GM19397 (cell line): ENCODE results near the gene PRDM2.

ENCODE experiments used
- ATAC-seq: cut with Tn5 transposase; IDR thresholded peaks from one replicate; pipeline ENCODE4 v1.9.1; 2021; ENCODE audit warnings: mild to moderate bottlenecking, moderate library complexity; ENCODE audit not compliant: unreplicated experiment

PRDM2 gene

DNA sequence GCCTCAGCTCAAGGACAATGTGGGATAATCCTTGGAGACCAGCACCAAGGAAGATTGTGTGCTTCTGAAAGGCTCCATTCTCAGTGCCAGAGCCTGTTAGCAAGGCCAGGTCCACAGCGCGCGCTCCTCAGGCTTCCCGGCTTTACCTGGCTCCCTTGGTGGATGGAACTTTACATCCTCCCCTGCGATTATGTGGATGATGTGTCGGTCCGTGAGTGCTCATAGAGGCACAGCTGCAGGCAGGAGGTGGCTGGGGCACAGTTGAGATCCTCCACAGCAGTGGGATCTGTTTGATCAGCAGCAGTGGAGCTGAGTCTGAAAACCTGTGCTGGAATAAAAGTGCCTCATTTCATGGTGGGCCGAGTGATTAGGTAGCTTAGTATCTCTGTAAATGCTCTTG, 62.7 kb downstream of the PRDM2 start:
- ATAC-seq = no peak

DNA sequence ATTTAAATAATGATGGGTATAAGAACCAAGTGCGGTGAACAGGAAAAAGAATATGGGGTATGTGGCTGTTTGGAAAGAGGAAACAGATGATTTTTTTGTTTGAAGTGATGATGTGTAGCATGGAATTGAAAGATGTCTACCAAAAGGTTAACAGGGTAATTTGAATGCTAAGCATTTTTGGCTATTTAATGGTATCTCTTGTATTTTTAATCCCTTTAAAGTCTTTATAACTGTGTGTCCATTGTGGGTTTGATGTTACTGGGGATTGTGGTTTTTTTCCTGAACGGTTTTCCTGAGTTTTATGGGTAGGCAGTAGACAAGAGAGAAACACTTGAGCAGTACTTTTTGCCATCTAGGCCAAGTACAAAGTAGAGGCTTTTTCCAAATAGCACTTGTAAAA, 63.2 kb downstream of the PRDM2 start:
- no peak for ATAC-seq

DNA sequence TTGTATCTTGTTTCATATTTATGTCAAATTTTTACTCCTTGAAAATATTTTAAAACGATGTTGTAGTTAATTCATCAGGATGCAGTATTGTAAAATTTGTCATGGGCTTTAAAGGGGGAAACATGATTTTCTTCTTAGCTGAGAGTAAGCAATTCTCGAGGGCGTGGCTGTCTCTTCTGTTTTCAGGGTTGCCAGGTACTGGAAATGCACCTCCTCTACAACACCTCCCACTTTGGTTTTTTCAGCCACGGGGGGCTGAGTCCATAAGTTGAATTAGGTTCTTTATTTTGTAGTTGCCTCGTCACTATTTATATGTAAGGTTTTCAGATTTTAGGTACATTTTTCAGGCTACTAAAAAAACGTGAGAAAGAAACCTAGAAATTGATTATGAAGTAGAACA, 64.0 kb downstream of the PRDM2 start:
- ATAC-seq = no peak

DNA sequence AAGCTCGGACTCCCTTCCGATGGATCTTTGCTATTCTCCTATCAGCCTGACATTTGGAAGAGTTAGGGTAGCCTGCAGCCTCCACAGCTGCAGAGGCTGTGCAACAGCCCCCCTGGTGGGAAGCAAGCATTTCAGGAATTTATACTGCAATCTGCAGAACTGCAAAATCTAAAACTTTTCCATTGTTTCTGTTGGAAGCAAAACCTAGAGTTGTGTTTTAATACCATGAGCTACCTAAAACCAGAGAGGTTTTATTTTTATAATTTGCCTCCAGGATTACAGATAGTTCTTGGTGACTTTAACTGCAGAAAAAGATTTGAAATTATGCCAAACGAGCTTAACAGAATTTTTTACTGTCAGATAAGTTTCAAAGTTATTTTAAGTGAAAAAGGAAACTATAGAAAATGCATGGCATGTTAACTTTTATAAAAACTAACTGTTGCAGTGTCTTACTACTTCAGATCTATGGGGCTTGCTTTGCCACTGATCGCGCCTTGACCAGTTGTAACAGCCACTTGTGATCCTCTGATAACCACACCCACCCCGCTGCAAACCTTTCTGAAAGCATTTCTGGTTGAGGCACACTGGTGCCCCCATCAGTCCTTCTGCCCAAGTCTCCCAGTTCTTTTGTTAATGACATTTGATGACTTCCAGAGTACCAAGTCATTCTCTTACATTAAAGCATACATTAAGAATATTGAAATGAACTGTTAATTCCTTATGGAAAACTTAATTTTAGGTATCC, 64.8 kb downstream of the PRDM2 start:
- ATAC-seq = no peak

DNA sequence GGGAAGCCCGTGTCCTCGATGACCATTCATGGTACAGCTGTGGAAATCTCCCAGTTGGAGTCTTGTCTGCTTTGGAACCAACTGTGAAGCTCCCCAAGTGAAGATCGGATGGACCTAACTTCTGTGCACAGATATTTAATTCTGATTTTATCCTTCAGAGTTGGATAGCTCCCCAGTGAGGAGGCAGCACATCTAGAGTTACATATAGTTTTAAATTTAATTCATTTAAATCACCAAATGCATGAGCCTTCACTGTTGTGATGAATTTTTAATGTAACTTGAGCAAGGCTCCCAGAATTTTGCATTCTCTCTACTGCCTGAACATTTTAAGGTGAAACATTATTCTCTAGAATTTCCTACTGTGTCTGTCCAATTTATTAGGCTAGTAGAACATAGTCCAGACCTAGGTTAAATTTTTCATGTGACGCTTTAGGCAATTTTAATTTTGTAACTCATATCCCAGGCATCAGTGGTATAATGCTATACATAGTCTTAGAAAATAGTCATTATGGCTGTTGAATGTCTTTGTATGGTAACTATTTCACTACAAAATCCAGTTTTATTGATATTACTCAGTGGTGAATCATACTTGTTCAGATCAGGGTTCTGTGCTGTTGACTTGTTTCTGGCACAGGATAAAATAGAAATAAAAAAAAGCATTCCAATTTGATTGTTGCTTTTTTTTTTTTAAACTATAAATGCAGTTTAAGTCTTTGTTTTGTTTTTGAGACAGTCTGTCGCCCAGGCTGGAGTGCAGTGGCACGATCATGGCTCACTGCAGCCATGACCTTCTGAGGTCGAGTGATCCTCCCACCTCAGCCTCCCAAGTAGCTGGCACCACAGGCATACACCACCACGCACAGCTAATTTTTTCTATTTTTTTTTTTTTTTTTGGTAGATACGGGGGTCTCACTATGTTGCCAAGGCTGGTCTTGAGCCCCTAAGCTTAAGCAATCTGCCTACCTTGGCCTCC, 66.9 kb downstream of the PRDM2 start:
- ATAC-seq = no peak

DNA sequence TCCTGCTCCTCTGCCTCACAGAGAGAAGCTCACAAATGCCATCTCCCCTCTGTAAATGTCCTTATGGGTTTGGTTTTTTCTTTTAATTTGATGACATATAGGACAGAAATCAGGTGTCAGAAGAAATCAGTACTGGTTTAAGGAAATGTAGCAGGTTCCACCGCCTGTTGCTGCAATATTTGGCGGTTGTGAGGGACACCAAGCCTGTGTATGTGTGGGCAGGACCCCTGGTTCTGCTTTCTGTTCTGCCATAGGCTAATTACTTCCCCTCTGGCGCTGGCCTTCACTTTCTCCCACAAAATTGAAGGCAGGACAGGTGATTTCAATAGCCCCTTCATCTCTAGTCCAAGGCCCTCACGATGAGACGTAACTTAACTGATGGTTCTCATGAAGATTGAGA, 69.2 kb downstream of the PRDM2 start:
- no peak for ATAC-seq

DNA sequence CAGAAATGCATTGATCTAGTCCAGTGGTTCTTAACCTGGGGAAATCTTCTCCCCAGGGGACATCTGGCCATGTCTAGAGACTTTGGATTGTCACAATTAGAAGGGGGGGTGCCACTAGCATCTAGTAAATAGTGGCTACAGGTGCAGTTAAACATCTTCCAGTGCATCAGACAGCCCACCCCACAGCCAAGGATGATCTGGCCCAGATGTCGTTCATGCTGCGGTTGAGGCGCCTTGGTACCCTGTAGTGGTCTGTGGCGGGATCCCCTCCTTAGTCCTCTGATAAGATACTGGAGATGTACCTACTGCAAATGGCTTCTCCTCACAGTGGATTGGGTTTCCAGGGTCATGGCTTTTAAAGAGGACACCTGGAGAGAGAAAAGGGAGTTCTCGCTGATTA, 69.8 kb downstream of the PRDM2 start:
- ATAC-seq = no peak

DNA sequence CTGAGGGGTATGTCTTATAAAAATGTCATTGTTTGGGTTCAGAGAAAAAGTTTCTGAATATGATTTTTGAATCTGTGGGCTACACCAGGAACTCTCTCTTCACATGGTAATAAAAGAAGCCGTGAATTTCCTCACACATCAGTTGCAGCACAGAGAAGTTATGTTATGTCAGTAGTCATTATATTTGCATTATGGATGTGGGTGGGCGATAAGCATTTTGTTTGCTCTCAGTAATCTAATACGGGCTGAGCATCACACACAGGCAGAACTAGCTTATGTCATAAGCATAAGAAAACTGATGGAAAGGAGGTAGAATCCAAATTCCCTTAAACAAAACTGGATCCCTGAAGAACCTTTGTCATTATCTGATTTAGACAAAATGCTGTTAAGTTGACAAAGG, 70.8 kb downstream of the PRDM2 start:
- ATAC-seq = no peak

DNA sequence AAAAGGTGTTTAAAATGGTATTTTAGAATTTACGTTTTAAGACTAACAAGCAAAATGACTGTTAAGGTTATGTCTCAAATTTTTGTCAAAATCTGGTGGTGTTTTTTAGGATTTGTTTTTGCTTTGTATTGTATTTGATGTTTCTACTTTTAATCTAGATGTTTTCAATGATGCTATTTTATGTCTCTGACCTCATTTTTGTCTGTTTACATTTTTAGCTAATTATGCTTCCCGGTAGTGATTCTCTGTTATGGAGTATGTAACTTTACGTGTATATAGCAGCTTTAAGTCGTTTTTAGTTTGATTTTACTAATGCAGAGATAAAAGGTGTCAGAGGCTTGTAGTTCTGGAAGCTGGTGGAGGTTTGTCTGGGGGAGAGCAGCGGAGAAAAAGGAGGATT, 71.8 kb downstream of the PRDM2 start:
- no peak for ATAC-seq

DNA sequence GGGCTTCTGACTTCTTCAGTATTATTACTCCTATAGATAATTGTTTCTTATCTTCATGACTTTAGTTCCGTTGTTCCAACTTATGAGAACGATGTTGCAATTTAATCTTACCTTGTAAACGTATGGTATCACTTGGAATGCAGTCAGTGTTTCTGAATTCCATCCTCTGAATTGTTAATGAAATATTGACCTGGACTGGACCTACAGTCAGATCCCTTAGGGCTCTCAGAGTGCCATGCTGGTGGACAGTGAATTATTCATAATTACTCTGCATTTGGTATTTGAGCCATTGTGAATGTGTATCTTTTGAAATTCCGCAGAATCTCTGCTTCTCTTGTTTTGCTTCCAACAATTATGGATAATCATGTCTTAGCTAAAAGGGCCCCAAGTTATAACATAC, 72.3 kb downstream of the PRDM2 start:
- no peak for ATAC-seq

DNA sequence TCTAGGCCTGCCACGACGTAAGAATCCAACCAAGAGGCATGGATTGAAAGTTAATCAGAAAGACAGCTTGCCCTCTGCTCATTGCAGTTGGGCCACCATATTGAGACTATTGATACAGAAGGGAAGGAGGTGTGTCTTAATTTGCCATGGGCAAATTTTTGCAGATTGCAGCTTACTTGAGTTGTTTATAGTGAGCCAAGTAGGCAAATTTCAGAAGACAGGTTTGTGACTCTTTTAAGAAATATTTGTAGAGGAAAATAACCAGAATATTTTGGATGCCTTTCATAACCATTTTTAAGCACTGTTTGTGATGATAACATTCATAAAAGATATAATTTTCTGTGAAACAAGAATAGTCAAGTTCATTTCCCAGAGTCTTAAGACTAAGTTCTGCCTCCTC, 74.1 kb downstream of the PRDM2 start:
- no peak for ATAC-seq

DNA sequence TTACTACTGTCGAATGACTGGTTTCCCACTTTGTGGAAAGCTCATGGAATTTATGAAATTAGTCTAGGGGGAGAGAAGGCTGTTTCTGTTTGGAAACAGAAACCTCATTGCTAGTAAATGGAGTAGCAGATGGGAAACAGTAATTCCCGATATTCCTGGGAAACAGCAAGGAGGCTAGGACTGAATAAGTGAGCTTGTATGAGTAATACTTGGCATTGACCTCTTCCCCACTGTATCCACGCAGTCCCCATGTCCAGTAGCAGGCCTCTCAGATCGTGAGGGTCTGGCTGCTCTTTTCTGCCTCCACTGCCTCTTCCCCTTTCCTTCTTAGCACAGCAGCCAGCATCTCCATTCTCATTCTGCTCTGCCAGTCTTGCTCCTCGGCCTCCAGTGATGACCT, 75.5 kb downstream of the PRDM2 start:
- no peak for ATAC-seq

DNA sequence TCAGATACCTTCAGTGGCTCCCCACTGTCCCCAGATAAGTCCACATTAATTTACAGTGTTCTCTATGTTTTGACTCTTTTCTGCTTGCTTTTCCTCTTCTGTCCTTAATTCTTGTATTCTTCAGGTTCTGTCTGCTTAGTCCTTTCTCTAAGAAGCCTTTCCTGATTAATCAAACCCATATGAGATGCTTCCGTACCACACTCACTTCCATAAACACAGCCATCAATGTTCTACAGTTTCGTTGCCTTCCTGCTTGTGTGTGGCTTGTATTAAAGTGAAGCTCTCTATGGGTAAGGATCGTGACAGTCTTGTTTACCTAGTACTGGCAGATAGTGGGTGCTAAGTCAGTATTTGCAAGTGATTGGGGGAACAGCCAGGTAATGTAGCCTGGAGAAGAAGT, 75.9 kb downstream of the PRDM2 start:
- no peak for ATAC-seq

DNA sequence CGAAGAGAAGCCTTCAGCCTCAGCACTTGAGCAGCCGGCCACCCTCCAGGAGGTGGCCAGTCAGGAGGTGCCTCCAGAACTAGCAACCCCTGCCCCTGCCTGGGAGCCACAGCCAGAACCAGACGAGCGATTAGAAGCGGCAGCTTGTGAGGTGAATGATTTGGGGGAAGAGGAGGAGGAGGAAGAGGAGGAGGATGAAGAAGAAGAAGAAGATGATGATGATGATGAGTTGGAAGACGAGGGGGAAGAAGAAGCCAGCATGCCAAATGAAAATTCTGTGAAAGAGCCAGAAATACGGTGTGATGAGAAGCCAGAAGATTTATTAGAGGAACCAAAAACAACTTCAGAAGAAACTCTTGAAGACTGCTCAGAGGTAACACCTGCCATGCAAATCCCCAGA, 78.4 kb downstream of the PRDM2 start:
- ATAC-seq = no peak

DNA sequence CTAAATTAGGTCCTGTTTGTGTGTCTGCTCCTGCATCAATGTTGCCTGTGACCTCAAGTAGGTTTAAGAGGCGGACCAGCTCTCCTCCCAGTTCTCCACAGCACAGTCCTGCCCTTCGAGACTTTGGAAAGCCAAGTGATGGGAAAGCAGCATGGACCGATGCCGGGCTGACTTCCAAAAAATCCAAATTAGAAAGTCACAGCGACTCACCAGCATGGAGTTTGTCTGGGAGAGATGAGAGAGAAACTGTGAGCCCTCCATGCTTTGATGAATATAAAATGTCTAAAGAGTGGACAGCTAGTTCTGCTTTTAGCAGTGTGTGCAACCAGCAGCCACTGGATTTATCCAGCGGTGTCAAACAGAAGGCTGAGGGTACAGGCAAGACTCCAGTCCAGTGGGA, 79.9 kb downstream of the PRDM2 start:
- no peak for ATAC-seq

DNA sequence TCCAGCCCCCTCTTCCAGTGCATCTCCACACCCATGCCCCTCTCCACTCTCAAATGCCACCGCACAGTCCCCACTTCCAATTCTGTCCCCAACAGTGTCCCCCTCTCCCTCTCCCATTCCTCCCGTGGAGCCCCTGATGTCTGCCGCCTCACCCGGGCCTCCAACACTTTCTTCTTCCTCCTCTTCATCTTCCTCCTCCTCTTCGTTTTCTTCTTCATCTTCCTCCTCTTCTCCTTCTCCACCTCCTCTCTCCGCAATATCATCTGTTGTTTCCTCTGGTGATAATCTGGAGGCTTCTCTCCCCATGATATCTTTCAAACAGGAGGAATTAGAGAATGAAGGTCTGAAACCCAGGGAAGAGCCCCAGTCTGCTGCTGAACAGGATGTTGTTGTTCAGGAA, 80.8 kb downstream of the PRDM2 start:
- ATAC-seq = no peak

DNA sequence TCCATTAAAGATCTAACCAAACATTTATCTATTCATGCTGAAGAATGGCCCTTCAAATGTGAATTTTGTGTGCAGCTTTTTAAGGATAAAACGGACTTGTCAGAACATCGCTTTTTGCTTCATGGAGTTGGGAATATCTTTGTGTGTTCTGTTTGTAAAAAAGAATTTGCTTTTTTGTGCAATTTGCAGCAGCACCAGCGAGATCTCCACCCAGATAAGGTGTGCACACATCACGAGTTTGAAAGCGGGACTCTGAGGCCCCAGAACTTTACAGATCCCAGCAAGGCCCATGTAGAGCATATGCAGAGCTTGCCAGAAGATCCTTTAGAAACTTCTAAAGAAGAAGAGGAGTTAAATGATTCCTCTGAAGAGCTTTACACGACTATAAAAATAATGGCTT, 81.2 kb downstream of the PRDM2 start:
- ATAC-seq = no peak

DNA sequence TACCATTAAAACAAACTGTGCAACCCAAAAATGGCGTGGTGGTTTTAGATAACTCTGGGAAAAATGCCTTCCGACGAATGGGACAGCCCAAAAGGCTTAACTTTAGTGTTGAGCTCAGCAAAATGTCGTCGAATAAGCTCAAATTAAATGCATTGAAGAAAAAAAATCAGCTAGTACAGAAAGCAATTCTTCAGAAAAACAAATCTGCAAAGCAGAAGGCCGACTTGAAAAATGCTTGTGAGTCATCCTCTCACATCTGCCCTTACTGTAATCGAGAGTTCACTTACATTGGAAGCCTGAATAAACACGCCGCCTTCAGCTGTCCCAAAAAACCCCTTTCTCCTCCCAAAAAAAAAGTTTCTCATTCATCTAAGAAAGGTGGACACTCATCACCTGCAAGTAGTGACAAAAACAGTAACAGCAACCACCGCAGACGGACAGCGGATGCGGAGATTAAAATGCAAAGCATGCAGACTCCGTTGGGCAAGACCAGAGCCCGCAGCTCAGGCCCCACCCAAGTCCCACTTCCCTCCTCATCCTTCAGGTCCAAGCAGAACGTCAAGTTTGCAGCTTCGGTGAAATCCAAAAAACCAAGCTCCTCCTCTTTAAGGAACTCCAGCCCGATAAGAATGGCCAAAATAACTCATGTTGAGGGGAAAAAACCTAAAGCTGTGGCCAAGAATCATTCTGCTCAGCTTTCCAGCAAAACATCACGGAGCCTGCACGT, 82.1 kb downstream of the PRDM2 start:
- no peak for ATAC-seq

DNA sequence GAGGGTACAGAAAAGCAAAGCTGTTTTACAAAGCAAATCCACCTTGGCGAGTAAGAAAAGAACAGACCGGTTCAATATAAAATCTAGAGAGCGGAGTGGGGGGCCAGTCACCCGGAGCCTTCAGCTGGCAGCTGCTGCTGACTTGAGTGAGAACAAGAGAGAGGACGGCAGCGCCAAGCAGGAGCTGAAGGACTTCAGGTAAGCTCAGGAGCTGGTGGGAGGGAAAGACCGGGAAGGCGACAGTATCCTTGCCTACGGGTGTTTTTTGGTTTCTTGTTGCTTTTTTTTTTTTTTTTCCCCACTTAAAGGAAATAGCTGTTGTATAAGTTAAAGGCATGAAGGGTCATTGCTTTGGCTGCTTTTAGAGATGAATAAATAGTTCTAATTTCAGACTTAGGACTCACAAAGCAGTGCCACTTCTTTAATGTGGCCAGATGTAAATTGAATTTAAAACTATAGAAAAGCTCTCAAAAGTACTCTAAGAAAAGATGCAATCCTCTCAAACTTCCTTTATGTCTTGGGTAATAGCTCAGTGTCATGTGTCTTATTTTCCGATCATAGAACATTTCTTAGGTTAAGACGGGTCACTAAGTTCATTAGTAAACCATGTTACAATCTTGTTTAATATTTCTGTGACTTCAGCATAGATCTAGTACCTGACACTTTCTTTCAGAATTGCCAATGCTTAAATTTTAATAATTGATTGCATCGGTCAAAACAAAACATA, 82.8 kb downstream of the PRDM2 start:
- no peak for ATAC-seq

DNA sequence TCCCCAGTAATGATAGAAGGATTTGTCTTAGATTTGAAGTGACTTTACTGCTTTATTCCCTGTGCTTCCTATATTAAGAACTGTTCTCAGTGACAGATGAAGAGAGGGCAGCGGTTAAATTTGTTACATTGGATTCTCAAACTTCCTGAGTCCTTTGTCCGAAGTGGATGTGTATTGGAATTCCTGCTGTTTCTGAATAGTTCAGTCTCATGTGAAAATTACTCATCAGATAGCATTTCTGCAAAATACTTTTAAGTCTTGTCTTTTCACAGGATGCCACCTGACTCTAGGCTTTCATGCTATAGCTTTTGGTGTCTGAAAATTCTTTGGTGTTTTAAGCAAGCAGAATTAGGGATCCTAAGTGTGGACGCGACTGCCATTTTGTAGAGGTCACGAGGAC, 83.6 kb downstream of the PRDM2 start:
- ATAC-seq = no peak

DNA sequence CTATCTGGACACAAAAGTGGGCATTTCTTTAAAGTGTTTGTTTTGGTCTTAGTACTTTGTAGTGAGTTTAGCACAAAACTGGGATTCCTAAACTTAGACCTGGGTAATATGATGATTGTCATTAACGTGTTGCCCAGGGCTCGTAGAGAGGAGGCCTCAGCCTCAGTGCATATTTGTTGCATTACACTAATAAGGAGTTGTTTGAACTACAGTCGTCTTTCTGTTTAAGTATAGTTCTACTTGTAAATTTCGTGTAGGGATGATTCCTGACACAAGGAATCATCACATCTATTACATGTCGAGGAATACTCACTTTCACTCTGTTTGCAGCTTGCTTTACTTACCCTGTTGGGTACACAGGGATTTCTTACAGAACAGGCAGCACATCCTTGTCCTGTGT, 85.0 kb downstream of the PRDM2 start:
- ATAC-seq = no peak
